Measurements from ENCODE around the gene EFCAB12. TPM values are rescaled to one million over a fixed set of nuclear protein-coding genes. Genes with fewer than 3 reads are reported as not detected.

EFCAB12 gene
- total RNA-seq (under 1 TPM; 0.39 to 0.40 TPM), polyA plus RNA-seq (0.21 TPM)

- no peaks in the 10 kb centered on the region for H3K27me3 Mint-ChIP-seq
- Histone ChIP-seq H3K4me1 (ENCODE audit: insufficient read depth, low read length) (peaks cover 7% of the 10 kb centered on the region), H3K9me3 (ENCODE audit: low read length) (no peaks in the 10 kb centered on the region), H3K27ac (ENCODE audit: low read depth, low read length) (peak within 1 kb of the TSS; percentile 3), H3K4me3 (ENCODE audit: low read length) (peak within 1 kb of the TSS; percentile 71), H3K36me3 (ENCODE audit: insufficient read depth, low read length) (peaks cover 18% of the 10 kb centered on the region), H3K27me3 (ENCODE audit: insufficient read depth, low read length, poor library complexity, severe bottlenecking) (no peaks in the 10 kb centered on the region)
- ChIA-PET POLR2A (interaction anchor here (2.5 kb wide), 1 partner anchor 11 kb away, joined by 15 read pairs; the partner anchor contains the start of genes IFT122 and MBD4), CTCF (interaction anchor here (0.7 to 1.4 kb wide), 5 partner anchors 10 to 569 kb away, joined by 3 to 7 read pairs (median 3); a partner anchor contains a TSS)
- peaks cover 15 to 26% (median 17%) of the 10 kb centered on the region in 3 donors for H3K4me1 Mint-ChIP-seq
- DNase-seq = peak; percentile 78 to 91 (median 87)
- peak within 1 kb of the TSS; percentile 25 to 95 (median 80) for H3K27ac Mint-ChIP-seq
- peaks cover 0 to 42% (median 10%) of the 10 kb centered on the region in 3 donors for H3K36me3 Mint-ChIP-seq
- H3K9me3 Mint-ChIP-seq = no peaks in the 10 kb centered on the region
- H3K4me3 Mint-ChIP-seq = peak within 1 kb of the TSS; percentile 46 to 88 (median 84)
These were observed at the start of gene EFCAB12 for GRCh38 chr3:129428376-129429079. EFCAB12 (minus strand) TSS chr3:129428636; CDS start chr3:129428488, 148 bp downstream.

- no peak for DNase-seq
- H3K27me3 Mint-ChIP-seq = no peaks in the 10 kb centered on the region
- Histone ChIP-seq H3K27ac (ENCODE audit: low read depth, low read length) (no peak overlapping the region), H3K4me1 (ENCODE audit: insufficient read depth, low read length) (peaks cover 1% of the 10 kb centered on the region), H3K9me3 (ENCODE audit: low read length) (no peaks in the 10 kb centered on the region), H3K36me3 (ENCODE audit: insufficient read depth, low read length) (no peaks in the 10 kb centered on the region), H3K4me3 (ENCODE audit: low read length) (no peak overlapping the region), H3K27me3 (ENCODE audit: insufficient read depth, low read length, poor library complexity, severe bottlenecking) (no peaks in the 10 kb centered on the region)
- POLR2A ChIA-PET = no interaction called here
- H3K27ac Mint-ChIP-seq = no peak overlapping the region
- peaks cover 0 to 61% (median 20%) of the 10 kb centered on the region in 3 donors for H3K36me3 Mint-ChIP-seq
- CTCF ChIA-PET = no interaction called here
- H3K4me3 Mint-ChIP-seq = no peak overlapping the region
- H3K4me1 Mint-ChIP-seq = no peaks in the 10 kb centered on the region
- no peaks in the 10 kb centered on the region for H3K9me3 Mint-ChIP-seq
These were observed 48.1 kb upstream of the EFCAB12 start for GRCh38 chr3:129476586-129476985.

GRCh38 chr3:129475863-129476262 lies 47.4 kb upstream of the EFCAB12 start:
- DNase-seq = no peak
- Mint-ChIP-seq H3K4me1 (no peaks in the 10 kb centered on the region), H3K36me3 (peaks cover 0 to 57% (median 20%) of the 10 kb centered on the region in 3 donors), H3K27ac (no peak overlapping the region), H3K27me3 (no peaks in the 10 kb centered on the region), H3K4me3 (no peak overlapping the region), H3K9me3 (no peaks in the 10 kb centered on the region)
- Histone ChIP-seq H3K27ac (ENCODE audit: low read depth, low read length) (no peak overlapping the region), H3K36me3 (ENCODE audit: insufficient read depth, low read length) (no peaks in the 10 kb centered on the region), H3K9me3 (ENCODE audit: low read length) (no peaks in the 10 kb centered on the region), H3K4me1 (ENCODE audit: insufficient read depth, low read length) (no peaks in the 10 kb centered on the region), H3K27me3 (ENCODE audit: insufficient read depth, low read length, poor library complexity, severe bottlenecking) (no peaks in the 10 kb centered on the region), H3K4me3 (ENCODE audit: low read length) (no peak overlapping the region)
- CTCF ChIA-PET = interaction anchor here (2.2 kb wide), 1 partner anchor 14 kb away, joined by 6 read pairs; no protein-coding TSS in a partner anchor
- POLR2A ChIA-PET = no interaction called here

- POLR2A ChIA-PET = no interaction called here
These were observed 46.8 kb upstream of the EFCAB12 start for GRCh38 chr3:129474984-129475804.

DNA sequence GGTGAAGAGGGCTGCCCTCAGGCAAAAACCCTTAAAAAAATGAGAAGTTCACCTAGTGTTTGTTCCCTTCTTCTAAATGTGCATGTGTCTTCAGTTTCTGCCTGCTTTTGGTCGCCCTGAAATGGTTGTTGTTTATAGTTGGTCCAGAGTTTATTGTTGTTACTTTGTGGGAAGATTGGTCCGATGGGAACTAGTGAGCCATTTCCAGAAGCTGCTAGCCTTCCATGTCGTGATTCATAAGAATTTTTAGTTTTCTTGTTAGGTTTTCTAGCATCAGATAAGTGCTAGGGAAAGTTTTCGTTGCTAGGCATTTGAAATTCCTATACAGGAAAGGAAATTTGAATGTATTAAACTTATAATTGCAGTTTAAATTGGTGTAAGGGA lies 45.3 kb upstream of the EFCAB12 start:
- H3K4me1 ChIP-seq (ENCODE audit: insufficient read depth, low read length) = no peaks in the 10 kb centered on the region
- ChIA-PET POLR2A (no interaction called here), CTCF (no interaction called here)
- DNase-seq = no peak
- H3K4me3 ChIP-seq (ENCODE audit: low read length) = no peak overlapping the region
- no peaks in the 10 kb centered on the region for H3K27me3 ChIP-seq (ENCODE audit: insufficient read depth, low read length, poor library complexity, severe bottlenecking)
- H3K4me3 Mint-ChIP-seq = no peak overlapping the region
- no peaks in the 10 kb centered on the region for H3K36me3 ChIP-seq (ENCODE audit: insufficient read depth, low read length)
- H3K27me3 Mint-ChIP-seq = no peaks in the 10 kb centered on the region
- no peak overlapping the region for H3K27ac ChIP-seq (ENCODE audit: low read depth, low read length)
- no peaks in the 10 kb centered on the region for H3K9me3 ChIP-seq (ENCODE audit: low read length)
- no peak overlapping the region for H3K27ac Mint-ChIP-seq
- H3K4me1 Mint-ChIP-seq = no peaks in the 10 kb centered on the region
- no peaks in the 10 kb centered on the region for H3K9me3 Mint-ChIP-seq
- H3K36me3 Mint-ChIP-seq = peaks cover 4 to 50% (median 17%) of the 10 kb centered on the region in 3 donors

More at GRCh38 chr3:129474984-129475804, 46.8 kb upstream of the EFCAB12 start:
- Mint-ChIP-seq H3K9me3 (no peaks in the 10 kb centered on the region), H3K36me3 (peaks cover 0 to 53% (median 15%) of the 10 kb centered on the region in 3 donors), H3K27ac (peak overlapping the region in 1 of 8 donors; percentile 6), H3K4me3 (no peak overlapping the region), H3K27me3 (no peaks in the 10 kb centered on the region), H3K4me1 (no peaks in the 10 kb centered on the region)
- CTCF ChIA-PET = interaction anchor here (2.2 kb wide), 1 partner anchor 15 kb away, joined by 6 read pairs; no protein-coding TSS in a partner anchor
- Histone ChIP-seq H3K36me3 (ENCODE audit: insufficient read depth, low read length) (no peaks in the 10 kb centered on the region), H3K27ac (ENCODE audit: low read depth, low read length) (no peak overlapping the region), H3K9me3 (ENCODE audit: low read length) (no peaks in the 10 kb centered on the region), H3K27me3 (ENCODE audit: insufficient read depth, low read length, poor library complexity, severe bottlenecking) (no peaks in the 10 kb centered on the region), H3K4me1 (ENCODE audit: insufficient read depth, low read length) (no peaks in the 10 kb centered on the region), H3K4me3 (ENCODE audit: low read length) (no peak overlapping the region)
- no peak for DNase-seq

- ChIA-PET CTCF (interaction anchor here (1.0 kb wide), 1 partner anchor 17 kb away, joined by 4 read pairs; no protein-coding TSS in a partner anchor), POLR2A (no interaction called here)
- Mint-ChIP-seq H3K4me3 (no peak overlapping the region), H3K36me3 (peaks cover 4 to 48% (median 17%) of the 10 kb centered on the region in 3 donors), H3K4me1 (no peaks in the 10 kb centered on the region), H3K27ac (no peak overlapping the region), H3K27me3 (no peaks in the 10 kb centered on the region), H3K9me3 (no peaks in the 10 kb centered on the region)
- no peaks in the 10 kb centered on the region for H3K4me1 ChIP-seq (ENCODE audit: insufficient read depth, low read length)
- DNase-seq = no peak
- no peak overlapping the region for H3K4me3 ChIP-seq (ENCODE audit: low read length)
- no peak overlapping the region for H3K27ac ChIP-seq (ENCODE audit: low read depth, low read length)
- no peaks in the 10 kb centered on the region for H3K36me3 ChIP-seq (ENCODE audit: insufficient read depth, low read length)
- no peaks in the 10 kb centered on the region for H3K27me3 ChIP-seq (ENCODE audit: insufficient read depth, low read length, poor library complexity, severe bottlenecking)
- no peaks in the 10 kb centered on the region for H3K9me3 ChIP-seq (ENCODE audit: low read length)
These were observed 44.8 kb upstream of the EFCAB12 start for GRCh38 chr3:129473067-129473768.

DNA sequence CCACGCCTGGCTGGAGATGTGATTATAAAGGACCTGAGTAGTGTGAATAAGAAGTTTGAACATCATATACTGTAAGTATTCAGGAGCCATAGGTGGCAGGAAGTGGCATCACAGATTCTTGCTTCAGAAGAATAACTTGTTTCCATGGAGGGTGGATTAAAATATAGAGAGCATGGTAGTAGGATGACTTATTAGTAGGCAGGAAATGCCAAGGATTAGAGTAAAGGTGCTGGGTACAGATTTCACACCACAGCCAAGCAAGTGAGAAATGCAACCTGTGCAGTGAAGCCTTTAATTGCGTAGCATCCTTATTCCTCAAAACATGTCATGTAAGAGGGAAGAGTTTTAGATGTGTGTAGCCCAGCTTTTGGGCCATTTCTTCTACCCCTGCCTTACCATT lies 42.4 kb upstream of the EFCAB12 start:
- no peak overlapping the region for H3K4me3 ChIP-seq (ENCODE audit: low read length)
- Mint-ChIP-seq H3K4me1 (no peaks in the 10 kb centered on the region), H3K36me3 (peaks cover 4 to 32% (median 15%) of the 10 kb centered on the region in 3 donors), H3K4me3 (no peak overlapping the region), H3K9me3 (no peaks in the 10 kb centered on the region), H3K27me3 (no peaks in the 10 kb centered on the region), H3K27ac (no peak overlapping the region)
- ChIA-PET CTCF (no interaction called here), POLR2A (no interaction called here)
- H3K9me3 ChIP-seq (ENCODE audit: low read length) = no peaks in the 10 kb centered on the region
- no peaks in the 10 kb centered on the region for H3K4me1 ChIP-seq (ENCODE audit: insufficient read depth, low read length)
- no peak for DNase-seq
- H3K27me3 ChIP-seq (ENCODE audit: insufficient read depth, low read length, poor library complexity, severe bottlenecking) = no peaks in the 10 kb centered on the region
- H3K27ac ChIP-seq (ENCODE audit: low read depth, low read length) = no peak overlapping the region
- H3K36me3 ChIP-seq (ENCODE audit: insufficient read depth, low read length) = no peaks in the 10 kb centered on the region

Data from CD8-positive, alpha-beta memory T cell (primary cell).